Inferior parietal cortex (tissue), 1 donor: ENCODE measurements around the gene PCNX4.

Experiments used
- DNase-seq: peaks from one replicate; pipeline ENCODE4 v3.0.0-alpha.2; 2016; ENCODE audit errors: extremely low spot score

Gene PCNX4

GRCh38 chr14:60174352-60175254 lies 82.9 kb downstream of the PCNX4 start:
- DNase-seq, result no peak

- no peak for DNase-seq
Observed at GRCh38 chr14:60175255-60175902, 83.7 kb downstream of the PCNX4 start.

- no peak for DNase-seq
Observed at GRCh38 chr14:60178164-60178563, 86.4 kb downstream of the PCNX4 start.

- DNase-seq, result no peak
Observed at GRCh38 chr14:60178820-60179219, 87.1 kb downstream of the PCNX4 start.

GRCh38 chr14:60179431-60179869 lies 87.7 kb downstream of the PCNX4 start:
- DNase-seq, result no peak

GRCh38 chr14:60183138-60183537 lies 91.4 kb downstream of the PCNX4 start:
- DNase-seq, result no peak

GRCh38 chr14:60183741-60184140 lies 92.0 kb downstream of the PCNX4 start:
- peak; percentile 15 for DNase-seq

- DNase-seq, result peak; percentile 92
Observed at GRCh38 chr14:60184146-60184904, 92.6 kb downstream of the PCNX4 start.

- DNase-seq, result no peak
Observed at GRCh38 chr14:60184905-60185555, 93.3 kb downstream of the PCNX4 start.

- no peak for DNase-seq
Observed at GRCh38 chr14:60188115-60188514, 96.4 kb downstream of the PCNX4 start.

GRCh38 chr14:60188696-60189095 lies 97.0 kb downstream of the PCNX4 start:
- no peak for DNase-seq

GRCh38 chr14:60189923-60190840 lies 98.5 kb downstream of the PCNX4 start:
- peak; percentile 40 for DNase-seq

- DNase-seq, result no peak
Observed at GRCh38 chr14:60195179-60195810, 103.6 kb downstream of the PCNX4 start.

- DNase-seq, result no peak
Observed at GRCh38 chr14:60196291-60196690, 104.6 kb downstream of the PCNX4 start.

GRCh38 chr14:60197629-60198303 lies 106.0 kb downstream of the PCNX4 start:
- no peak for DNase-seq

- no peak for DNase-seq
Observed at GRCh38 chr14:60199321-60199720, 107.6 kb downstream of the PCNX4 start.

- no peak for DNase-seq
Observed at GRCh38 chr14:60204104-60204842, 112.5 kb downstream of the PCNX4 start.

- DNase-seq, result no peak
Observed at GRCh38 chr14:60204843-60205774, 113.4 kb downstream of the PCNX4 start.
